Glutamatergic neuron (in vitro differentiated cells): ENCODE measurements around the gene MOV10. TPM values are rescaled to one million over a fixed set of nuclear protein-coding genes. Genes with fewer than 3 reads are reported as not detected.
A peak's percentile ranks its signal among the peaks of the same experiment; 100 is the strongest.
"Not testable (repeated sequence)": the region's sequence is repeated elsewhere in the genome, so short reads cannot be mapped to it uniquely, and the experiment has no call there.

Source experiments
- DNase-seq: peaks from one replicate; pipeline ENCODE4 v3.0.0; 2022
- H3K27ac Mint-ChIP-seq: one replicate; pipeline ENCODE4 v1.8.0; 2020; ENCODE audit warnings: mild to moderate bottlenecking, mixed read lengths, inconsistent platforms; ENCODE audit not compliant: unreplicated experiment
- H3K27me3 Mint-ChIP-seq: one replicate; pipeline ENCODE4 v1.8.0; 2020; ENCODE audit warnings: mild to moderate bottlenecking, moderate library complexity, mixed read lengths, inconsistent platforms; ENCODE audit not compliant: unreplicated experiment
- H3K36me3 Mint-ChIP-seq: one replicate; pipeline ENCODE4 v1.8.0; 2020; ENCODE audit warnings: mild to moderate bottlenecking, mixed read lengths, inconsistent platforms; ENCODE audit not compliant: unreplicated experiment
- H3K4me1 Mint-ChIP-seq: one replicate; pipeline ENCODE4 v1.8.0; 2020; ENCODE audit warnings: mild to moderate bottlenecking, low read depth, mixed read lengths, inconsistent platforms; ENCODE audit not compliant: unreplicated experiment
- H3K4me3 Mint-ChIP-seq: one replicate; pipeline ENCODE4 v1.8.0; 2020; ENCODE audit warnings: mild to moderate bottlenecking, mixed read lengths, inconsistent platforms; ENCODE audit not compliant: unreplicated experiment
- H3K9me3 Mint-ChIP-seq: one replicate; pipeline ENCODE4 v1.8.0; 2020; ENCODE audit warnings: mild to moderate bottlenecking, moderate library complexity, mixed read lengths, inconsistent platforms; ENCODE audit not compliant: unreplicated experiment
- total RNA-seq: library from RNA; stranded (reverse); fragmentation: NEBNext Ultra II Directional; extraction: Animal tissue kit (Norgen Biotek cat#: 25700); gene quantifications from one replicate; pipeline ENCODE4 v1.2.1, GENCODE V29; 2021; ENCODE audit not compliant: unreplicated experiment
- TF ChIP-seq, protein P1 (sequence below): fragments of 200-600 bp; sonication (generic); IDR thresholded peaks from one replicate; pipeline ENCODE4 v1.5.0; 2021; ENCODE audit not compliant: partially characterized antibody, unreplicated experiment

The MOV10 gene
- total RNA-seq, 1 donor from 2014 or later = 5.2 TPM

DNA sequence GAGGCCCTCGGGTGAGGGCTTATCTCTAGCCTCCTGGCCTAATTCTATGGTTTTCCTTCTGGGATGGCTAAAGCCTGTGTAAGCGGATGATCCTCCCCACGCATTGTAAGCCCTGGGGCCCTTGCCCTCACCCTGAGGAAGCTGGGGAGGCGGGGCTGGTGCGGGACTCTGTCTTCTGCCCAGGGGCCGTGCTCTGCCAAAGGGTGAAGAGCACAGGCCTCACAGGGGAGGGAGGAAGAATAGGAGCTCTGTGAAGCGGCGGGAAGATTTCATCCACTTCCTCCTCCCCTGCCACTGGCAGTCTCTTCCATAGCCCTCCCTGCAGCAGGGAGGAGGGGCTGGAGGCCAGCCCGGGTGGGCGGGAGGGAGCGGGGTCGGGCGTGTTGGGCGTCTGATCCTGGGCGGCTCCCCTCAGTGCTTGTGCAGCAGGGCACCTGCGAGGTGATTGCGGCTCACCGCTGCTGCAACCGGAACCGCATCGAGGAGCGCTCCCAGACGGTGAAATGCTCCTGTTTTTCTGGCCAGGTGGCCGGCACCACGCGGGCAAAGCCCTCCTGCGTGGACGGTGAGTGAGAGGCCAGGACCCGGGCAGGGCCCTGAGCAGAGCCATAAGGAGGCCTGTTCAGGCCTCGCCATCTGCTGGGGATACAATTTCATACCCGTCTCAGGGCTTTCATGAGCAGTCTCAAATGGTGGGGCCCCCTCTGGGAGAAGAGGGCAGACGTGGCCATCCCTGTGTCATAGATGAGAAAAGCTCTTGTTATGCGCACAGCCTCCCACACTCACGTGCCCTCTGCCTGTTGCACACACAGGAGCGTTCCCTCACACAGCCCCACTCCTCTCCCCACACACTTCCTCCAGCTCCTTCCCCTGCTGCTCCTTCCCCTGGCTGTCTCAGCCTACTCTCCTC lies 48.4 kb downstream of the MOV10 start:
- Mint-ChIP-seq H3K4me3 (peak overlapping the region; percentile 81), H3K9me3 (peaks cover 8% of the 10 kb centered on the region), H3K27me3 (peaks cover 14% of the 10 kb centered on the region), H3K4me1 (peaks cover 12% of the 10 kb centered on the region), H3K27ac (peak overlapping the region; percentile 82), H3K36me3 (no peaks in the 10 kb centered on the region)
- peak; percentile 62 for DNase-seq
- TF ChIP-seq, protein P1, sequence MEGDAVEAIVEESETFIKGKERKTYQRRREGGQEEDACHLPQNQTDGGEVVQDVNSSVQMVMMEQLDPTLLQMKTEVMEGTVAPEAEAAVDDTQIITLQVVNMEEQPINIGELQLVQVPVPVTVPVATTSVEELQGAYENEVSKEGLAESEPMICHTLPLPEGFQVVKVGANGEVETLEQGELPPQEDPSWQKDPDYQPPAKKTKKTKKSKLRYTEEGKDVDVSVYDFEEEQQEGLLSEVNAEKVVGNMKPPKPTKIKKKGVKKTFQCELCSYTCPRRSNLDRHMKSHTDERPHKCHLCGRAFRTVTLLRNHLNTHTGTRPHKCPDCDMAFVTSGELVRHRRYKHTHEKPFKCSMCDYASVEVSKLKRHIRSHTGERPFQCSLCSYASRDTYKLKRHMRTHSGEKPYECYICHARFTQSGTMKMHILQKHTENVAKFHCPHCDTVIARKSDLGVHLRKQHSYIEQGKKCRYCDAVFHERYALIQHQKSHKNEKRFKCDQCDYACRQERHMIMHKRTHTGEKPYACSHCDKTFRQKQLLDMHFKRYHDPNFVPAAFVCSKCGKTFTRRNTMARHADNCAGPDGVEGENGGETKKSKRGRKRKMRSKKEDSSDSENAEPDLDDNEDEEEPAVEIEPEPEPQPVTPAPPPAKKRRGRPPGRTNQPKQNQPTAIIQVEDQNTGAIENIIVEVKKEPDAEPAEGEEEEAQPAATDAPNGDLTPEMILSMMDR = no peak

DNA sequence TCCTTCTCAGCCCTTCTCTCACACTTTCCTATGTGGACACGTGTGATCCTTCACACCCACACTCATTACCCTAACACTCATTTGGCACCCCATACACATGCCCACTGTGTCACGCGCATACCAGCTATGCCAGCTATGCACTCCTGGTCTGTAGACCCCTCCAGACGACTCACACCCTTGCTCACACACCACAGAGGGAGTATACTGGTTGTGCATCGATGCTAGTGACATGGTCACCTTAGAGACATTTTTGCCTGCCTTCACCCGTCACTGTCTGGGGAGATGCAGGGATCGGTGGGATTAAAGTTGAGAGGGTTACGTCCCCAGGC lies 49.0 kb downstream of the MOV10 start:
- Mint-ChIP-seq H3K27ac (peak overlapping the region; percentile 63), H3K4me3 (peak overlapping the region; percentile 51), H3K36me3 (no peaks in the 10 kb centered on the region), H3K4me1 (peaks cover 12% of the 10 kb centered on the region), H3K9me3 (peaks cover 8% of the 10 kb centered on the region), H3K27me3 (peaks cover 14% of the 10 kb centered on the region)
- TF ChIP-seq, protein P1 = no peak
- no peak for DNase-seq

DNA sequence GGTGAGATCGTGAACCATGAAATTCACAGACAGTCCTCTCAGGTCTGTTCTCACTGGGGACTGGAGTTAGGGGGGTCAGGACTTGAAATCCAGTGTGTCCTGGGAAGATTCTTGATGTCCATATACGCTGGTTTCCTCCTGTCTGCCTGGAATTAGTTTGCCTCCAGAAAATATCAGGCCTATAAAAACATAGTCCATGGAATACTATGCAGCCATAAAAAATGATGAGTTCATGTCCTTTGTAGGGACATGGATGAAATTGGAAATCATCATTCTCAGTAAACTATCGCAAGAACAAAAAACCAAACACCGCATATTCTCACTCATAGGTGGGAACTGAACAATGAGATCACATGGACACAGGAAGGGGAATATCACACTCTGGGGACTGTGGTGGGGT lies 49.8 kb downstream of the MOV10 start:
- peaks cover 13% of the 10 kb centered on the region for H3K27me3 Mint-ChIP-seq
- not testable (repeated sequence) for H3K4me3 Mint-ChIP-seq, H3K9me3 Mint-ChIP-seq, DNase-seq, H3K36me3 Mint-ChIP-seq, H3K27ac Mint-ChIP-seq
- H3K4me1 Mint-ChIP-seq = peaks cover 12% of the 10 kb centered on the region

DNA sequence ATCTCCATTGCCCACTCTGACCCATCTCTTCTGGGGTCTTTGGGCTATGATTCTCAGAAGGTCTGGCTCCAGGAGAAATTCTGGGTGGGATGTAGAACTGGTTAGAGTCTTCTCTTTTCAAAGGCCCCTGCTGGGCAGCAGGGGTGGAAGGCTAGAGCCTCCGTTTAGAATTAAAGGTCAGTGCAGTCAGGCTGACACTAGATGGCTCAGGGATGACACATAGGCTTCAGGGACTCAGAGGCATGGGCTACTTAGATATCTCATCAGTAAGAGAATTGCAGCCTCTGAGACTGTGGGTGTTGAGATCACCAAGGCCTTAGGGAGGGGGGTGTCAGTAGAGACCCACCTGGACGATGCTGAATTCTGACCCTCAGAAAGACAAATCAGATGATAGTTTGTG lies 53.3 kb downstream of the MOV10 start:
- Mint-ChIP-seq H3K36me3 (no peaks in the 10 kb centered on the region), H3K4me3 (no peak overlapping the region), H3K4me1 (peaks cover 10% of the 10 kb centered on the region), H3K9me3 (peaks cover 3% of the 10 kb centered on the region), H3K27ac (no peak overlapping the region), H3K27me3 (peaks cover 8% of the 10 kb centered on the region)
- TF ChIP-seq, protein P1 = no peak
- DNase-seq = no peak

DNA sequence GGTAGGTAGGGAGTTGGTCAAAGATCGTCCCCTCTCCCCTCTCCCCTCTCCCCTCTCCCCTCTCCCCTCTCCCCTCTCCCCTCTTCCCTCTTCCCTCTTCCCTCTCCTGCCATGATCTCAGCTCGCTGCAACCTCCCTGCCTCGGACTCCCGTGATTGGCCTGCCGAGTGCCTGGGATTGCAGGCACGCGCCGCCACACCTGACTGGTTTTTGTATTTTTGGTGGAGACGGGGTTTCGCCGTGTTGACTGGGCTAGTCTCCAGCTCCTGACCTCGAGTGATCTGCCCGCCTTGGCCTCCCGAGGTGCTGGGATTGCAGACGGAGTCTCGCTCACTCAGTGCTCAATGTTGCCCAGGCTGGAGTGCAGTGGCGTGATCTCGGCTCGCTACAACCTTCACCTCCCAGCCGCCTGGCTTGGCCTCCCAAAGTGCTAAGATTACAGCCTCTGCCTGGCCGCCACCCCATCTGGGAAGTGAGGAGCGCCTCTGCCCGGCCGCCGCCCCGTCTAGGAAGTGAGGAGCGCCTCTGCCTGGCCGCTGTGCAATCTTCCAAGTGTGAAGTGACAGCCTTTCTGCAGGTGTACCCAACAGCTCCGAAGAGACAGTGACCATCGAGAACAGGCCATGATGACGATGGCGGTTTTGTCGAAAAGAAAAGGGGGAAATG lies 54.0 kb downstream of the MOV10 start:
- not testable (repeated sequence) for DNase-seq, H3K9me3 Mint-ChIP-seq, H3K4me1 Mint-ChIP-seq, H3K36me3 Mint-ChIP-seq, H3K4me3 Mint-ChIP-seq, H3K27me3 Mint-ChIP-seq
- H3K27ac Mint-ChIP-seq = peak overlapping the region; percentile 59

DNA sequence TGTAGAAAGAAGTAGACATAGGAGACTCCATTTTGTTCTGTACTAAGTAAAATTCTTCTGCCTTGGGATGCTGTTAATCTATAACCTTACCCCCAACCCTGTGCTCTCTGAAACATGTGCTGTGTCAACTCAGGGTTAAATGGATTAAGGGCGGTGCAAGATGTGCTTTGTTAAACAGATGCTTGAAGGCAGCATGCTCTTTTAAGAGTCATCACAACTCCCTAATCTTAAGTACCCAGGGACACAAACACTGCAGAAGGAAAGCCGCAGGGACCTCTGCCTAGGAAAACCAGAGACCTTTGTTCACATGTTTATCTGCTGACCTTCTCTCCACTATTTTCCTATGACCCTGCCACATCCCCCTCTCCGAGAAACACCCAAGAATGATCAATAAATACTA lies 54.6 kb downstream of the MOV10 start:
- not testable (repeated sequence) for H3K27me3 Mint-ChIP-seq, DNase-seq
- peak overlapping the region; percentile 59 for H3K27ac Mint-ChIP-seq

More for the DNA sequence above, 54.6 kb downstream of the MOV10 start:
- not testable (repeated sequence) for H3K4me3 Mint-ChIP-seq, H3K36me3 Mint-ChIP-seq, H3K9me3 Mint-ChIP-seq, H3K4me1 Mint-ChIP-seq
